Stimulated activated CD8-positive, alpha-beta memory T cell treated with anti-CD3 and anti-CD28 coated beads, Interleukin-4, amount 100 ng/mL, for 48 hours (primary cell): ENCODE measurements around the gene KMT2D.
A peak's percentile ranks its signal among the peaks of the same experiment; 100 is the strongest.

Experiments
- DNase-seq: peaks from one replicate; pipeline ENCODE4 v3.0.0-alpha.2; 2020

Gene KMT2D, protein sequence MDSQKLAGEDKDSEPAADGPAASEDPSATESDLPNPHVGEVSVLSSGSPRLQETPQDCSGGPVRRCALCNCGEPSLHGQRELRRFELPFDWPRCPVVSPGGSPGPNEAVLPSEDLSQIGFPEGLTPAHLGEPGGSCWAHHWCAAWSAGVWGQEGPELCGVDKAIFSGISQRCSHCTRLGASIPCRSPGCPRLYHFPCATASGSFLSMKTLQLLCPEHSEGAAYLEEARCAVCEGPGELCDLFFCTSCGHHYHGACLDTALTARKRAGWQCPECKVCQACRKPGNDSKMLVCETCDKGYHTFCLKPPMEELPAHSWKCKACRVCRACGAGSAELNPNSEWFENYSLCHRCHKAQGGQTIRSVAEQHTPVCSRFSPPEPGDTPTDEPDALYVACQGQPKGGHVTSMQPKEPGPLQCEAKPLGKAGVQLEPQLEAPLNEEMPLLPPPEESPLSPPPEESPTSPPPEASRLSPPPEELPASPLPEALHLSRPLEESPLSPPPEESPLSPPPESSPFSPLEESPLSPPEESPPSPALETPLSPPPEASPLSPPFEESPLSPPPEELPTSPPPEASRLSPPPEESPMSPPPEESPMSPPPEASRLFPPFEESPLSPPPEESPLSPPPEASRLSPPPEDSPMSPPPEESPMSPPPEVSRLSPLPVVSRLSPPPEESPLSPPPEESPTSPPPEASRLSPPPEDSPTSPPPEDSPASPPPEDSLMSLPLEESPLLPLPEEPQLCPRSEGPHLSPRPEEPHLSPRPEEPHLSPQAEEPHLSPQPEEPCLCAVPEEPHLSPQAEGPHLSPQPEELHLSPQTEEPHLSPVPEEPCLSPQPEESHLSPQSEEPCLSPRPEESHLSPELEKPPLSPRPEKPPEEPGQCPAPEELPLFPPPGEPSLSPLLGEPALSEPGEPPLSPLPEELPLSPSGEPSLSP (N-terminal part only)

GRCh38 chr12:49060237-49061156, at the start of gene KMT2D:
Gene KMT2D, minus strand, starts transcription at chr12:49060794. Its CDS starts 5,470 bp downstream, at chr12:49055324.
- peak; percentile 90 for DNase-seq

DNA sequence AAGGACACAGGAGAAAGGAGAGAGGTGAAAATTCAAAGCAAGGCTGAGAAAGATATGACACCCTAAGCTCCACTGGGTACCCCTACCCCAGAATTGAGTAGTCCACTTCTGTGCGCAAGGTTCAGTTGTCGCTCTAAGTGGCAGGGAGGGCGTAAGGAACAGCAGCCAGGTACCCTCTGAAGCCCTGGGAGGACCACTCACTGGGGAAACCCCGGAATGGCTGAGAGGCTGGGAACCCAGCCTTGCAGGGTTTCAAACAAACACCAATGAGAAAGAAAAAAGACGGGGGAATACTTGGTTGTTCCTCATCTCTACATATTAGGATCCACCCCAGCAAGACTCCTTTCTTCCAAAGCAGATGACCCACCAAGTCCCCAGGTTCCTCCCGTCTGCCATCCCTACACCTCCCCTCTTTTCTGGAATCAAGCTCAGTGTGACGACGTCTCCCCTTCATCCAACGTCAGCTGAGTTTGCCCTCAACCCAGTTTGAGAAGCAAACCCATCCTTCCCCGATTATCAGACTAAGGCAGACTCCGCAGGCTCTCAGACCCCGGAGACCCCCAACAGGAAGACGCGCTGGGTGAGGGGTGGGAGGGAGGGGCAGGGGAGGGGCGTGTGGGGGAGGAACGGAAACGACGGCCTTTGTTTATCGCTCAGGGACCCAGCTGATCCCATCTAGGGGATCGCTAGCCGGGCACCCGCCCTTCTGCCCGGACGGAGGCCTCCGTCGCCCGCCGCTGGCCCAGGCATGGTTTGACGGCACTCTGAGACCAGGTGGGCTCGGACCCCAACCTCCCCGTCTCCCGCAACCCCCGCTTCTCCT, 49.3 kb upstream of the KMT2D start:
- no peak for DNase-seq

DNA sequence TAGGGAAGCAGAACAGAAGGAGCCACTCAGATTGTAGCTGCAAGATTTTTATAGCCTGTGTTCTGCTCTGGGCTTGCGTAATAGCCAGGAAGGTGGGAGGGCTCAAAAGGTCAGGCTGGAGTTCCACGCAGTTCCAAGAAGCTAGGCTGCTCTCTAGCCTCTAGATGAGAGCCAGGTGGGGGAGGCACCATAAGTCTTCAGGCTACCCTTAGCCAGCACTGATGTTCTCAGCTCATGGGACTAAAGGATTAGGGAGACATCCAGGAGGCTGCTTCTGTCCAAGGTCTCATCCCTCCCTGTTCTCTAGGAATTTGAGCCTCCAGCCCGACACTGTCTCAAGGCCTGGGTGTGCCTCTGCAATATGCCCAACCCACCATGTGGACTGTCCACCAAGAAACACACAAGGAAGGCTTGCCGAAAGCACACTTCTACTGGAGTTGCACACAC, 48.4 kb upstream of the KMT2D start:
- DNase-seq = no peak

GRCh38 chr12:49105504-49106084, 45.0 kb upstream of the KMT2D start:
- no peak for DNase-seq

- DNase-seq = no peak
Measured at GRCh38 chr12:49104822-49105221, 44.2 kb upstream of the KMT2D start.

GRCh38 chr12:49100380-49100779, 39.8 kb upstream of the KMT2D start:
- DNase-seq = no peak

GRCh38 chr12:49098703-49099102, 38.1 kb upstream of the KMT2D start:
- DNase-seq = no peak

DNA sequence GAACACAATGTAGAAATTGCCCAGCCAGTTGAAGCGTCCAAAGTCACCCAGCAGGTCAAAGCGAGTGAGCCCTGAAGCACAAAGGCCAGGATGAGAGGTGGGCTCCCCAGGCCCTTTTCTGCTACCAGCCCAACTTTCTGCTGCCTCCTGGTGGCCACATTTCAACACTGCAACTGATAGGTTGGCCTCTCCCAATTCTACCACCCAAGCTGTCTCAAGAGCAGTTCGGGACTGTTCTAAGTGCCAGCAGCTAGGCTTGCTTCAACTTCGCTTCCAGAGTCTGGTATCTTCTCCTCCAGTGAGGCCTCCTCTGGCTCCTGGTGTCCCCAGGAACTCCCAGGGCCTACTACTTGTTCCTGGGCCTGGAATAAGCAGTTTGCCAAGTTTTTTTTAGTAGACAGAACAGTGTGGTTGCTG, 37.4 kb upstream of the KMT2D start:
- peak; percentile 80 for DNase-seq

DNA sequence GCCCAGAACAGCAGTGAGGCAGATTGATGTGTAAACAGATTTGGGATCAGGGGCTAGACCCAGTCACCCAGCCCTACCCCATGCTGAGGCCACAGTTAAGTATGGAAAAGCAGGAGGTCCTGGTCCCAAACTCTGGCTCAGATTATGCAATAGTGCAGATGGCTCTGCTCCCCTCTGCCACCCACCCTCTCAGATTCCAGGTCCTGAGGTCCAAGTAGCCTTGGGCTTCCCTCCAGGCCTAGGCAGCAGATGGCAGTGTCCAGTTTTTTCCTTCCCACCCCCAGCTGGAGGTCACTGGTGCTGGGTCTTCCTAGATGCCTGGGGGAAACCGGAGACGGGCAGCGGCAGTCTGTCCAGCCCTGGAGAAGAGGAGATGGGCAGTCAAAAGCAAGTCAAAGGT, 36.8 kb upstream of the KMT2D start:
- no peak for DNase-seq

- no peak for DNase-seq
Measured at GRCh38 chr12:49094975-49095365, 34.4 kb upstream of the KMT2D start.

DNA sequence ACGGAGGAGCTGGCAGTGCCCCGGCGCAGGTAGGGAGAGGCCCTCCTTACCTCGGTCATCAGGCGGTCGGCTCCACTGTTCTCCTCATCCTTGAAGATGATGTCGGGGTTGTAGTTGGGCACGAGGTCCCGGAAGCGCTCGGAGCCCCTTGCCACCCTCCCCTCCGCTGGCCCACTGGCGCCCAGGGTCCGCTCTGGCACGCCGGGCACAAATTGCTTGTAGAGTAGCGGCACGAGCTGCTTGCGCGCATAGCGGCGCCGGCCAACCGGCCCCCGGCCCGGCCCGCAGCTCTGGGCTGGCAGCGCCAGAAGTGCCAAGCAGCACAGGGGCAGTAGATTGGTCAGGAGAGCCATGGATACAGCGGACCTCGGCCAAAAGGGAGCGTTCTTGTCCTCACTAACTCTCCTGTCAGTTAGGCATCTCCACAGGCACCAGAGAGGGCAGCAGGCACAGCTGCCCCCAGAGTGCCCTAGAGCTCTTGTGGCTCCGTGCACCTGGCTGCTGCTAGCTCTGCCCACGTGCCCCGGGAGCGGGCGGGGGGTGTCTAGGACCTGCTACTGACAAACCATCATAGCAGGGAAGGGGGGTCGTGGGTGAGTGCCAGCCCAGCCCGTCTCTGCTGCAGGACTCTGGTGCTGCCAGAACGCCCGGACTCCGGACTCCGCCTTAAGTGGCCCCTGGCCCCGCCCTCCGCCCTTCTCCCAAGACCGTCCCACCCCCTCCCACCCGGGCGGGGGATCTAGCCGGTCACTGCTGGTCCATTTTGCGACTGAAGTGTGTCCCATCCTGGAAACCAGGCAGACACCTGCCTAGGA, 33.8 kb upstream of the KMT2D start, which contains the start of gene DHH:
Gene DHH, minus strand, starts transcription at position 642 of the 815 bp plus-strand sequence. Its CDS starts 289 bp downstream, at position 353.
- no peak for DNase-seq

DNA sequence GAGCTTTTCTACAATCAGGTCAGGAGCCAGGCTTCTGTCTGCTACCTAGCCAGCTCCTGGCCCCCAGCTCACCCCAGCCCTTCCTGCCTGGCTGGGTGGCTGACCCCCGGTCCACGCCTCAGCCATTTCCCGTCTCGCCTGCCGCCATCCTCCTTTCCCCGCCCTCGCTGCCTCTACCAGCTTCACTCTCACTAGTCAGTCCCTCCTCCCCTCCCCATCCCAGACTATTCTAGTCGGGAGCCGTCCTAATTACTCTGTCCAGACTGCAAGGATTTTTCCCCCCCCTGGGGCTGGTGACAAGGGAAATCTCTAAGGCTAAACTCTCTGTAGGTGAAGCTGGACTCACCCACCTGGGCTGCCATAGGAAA, 33.2 kb upstream of the KMT2D start:
- DNase-seq = no peak

DNA sequence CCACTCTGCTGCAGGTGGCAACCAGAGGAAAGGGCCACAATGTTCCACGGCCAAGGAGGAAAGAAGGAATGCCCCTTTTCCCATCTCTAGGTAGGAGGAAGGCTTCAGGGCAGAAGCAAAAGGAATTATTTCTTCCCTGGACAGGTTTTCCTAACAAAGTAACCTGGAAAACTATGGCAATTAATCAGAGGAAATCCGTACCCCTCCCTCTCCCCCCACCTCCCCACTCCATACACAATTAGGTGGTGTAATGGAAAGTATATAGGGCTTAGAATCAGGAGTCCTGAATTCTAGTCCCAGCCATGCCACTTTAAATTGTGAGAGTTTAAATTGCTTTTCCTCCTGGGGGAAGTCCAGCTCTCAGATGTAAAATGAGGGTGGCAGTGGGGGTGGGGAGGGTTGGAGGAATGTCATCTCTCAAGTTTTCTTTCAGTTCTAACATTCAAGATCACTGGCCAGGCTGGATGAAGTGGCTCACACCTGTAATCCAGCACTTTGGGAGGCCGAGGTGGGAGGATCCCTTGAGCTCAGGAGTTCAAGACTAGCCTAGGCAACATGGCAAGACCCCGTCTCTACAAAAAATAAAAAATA, 32.3 kb upstream of the KMT2D start:
- no peak for DNase-seq

DNA sequence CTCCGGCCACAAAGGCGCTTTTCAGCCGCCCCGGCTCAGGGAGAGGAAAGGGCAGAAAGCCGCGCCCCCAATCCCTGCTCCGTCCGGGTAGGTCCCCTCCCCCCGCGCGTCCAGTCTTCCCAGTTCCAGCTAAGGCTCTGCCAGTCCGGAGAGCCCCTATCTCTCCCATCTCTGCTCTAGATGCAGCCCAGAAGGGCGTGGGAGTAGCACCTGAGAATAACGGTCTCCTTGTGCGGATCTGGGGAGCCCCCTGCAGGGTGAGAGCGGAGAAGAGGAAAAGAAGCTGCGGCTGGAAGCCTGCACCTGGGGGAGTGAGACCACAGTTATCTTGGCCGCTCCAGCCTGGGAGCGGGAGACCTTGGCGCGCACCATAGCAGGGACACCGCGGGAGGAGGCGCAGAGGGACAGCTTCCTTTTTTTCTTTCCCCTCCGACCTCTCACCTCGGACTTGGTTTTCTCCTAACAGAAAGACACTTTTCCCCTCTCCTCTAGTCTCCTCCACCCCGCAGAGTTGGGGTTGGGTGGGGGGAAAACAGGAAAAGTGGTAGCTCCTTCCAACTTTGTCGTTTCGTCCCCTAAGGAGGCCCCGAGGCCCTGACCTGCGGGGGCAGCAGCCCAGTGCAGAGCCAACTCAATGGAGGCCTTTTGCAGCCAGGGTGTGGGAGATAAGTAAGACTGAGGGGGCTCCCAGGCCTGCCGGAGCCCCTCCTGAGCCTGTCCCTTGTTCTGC, 31.7 kb upstream of the KMT2D start:
- DNase-seq = peak; percentile 77

DNA sequence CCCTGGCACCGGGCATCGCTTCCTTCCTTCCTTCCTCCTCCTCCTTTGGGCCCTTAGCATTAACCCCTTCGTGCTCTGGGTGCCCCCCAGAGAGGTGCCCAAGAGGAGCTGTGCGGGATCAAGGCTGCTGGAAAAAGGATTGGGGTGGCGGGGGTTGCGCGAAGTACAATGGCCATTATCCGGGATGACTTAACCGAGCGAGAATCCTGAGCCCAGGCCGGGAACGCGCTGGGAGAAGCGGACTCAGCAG, 31.2 kb upstream of the KMT2D start:
- DNase-seq = no peak

GRCh38 chr12:49091056-49091835, 30.7 kb upstream of the KMT2D start:
- DNase-seq = no peak

DNA sequence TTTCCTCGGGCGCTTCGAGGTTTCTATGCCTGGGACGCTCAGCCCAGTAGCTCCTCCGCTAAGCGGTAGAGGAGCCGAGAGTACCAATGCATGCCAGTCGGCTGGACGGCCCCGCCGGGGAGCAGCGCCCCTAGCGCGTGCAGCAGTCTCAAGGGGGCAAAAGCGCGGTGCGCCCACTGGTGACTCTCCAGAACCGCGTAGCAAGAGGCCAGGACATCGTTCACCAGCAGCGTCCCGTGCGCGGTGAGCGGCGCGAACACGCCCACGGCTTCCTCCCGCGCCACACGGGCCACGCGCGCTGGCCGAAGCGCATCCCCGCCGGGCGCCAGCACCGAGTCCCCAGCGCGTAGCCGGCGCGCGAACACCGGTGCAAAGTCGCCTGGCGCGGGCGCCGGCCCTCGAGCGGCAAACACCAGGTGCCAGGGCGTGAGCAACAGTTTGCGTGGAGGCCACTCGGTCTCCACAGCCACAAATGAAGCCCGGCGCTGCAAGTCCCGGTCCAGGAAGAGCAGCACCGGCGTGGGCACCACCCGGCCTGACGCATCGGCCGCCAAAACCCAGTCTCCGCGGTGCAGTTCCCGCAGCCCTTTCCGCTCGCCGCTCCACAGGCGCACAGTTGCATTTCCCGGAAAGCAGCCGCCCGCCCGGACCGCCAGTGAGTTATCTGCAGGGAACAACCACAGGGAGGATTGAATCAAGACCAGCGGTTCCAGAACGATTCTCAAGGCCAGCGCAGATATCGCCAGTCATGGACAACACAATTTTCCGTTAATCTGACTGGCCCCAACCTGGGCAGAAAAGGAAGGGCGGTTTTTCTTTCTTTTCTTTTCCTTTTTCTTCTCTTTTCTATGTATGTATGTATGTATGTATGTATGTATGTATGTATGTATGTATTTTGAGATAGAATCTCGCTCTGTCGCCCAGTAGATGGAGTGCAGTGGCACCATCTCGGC, 29.5 kb upstream of the KMT2D start:
- peak; percentile 63 for DNase-seq

DNA sequence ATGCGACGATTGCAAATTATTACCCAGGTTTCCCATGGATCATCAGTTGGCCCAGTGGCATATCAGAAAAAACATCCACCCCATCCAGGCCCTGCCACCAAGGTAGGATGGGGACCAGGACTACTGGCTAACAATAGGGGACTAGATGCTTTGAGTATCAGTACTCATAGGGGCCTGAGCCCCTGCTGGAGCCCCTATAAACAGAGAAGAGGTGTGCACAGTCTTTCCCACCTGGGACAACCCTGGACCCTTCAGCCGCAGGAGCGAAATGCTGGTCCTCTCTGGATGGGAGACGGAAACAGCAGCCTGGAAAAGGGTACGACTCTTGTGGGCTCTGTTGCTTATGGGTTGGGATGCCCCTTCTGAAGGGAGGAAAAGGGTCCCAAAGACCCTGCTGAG, 28.3 kb upstream of the KMT2D start:
- DNase-seq = no peak
